ENCODE measurements around the gene SPATA31E1. TPM values are rescaled to one million over a fixed set of nuclear protein-coding genes. Genes with fewer than 3 reads are reported as not detected.
A peak's percentile ranks its signal among the peaks of the same experiment; 100 is the strongest.
"Not testable (repeated sequence)": the region's sequence is repeated elsewhere in the genome, so short reads cannot be mapped to it uniquely, and the experiment has no call there.

The SPATA31E1 gene
- total RNA-seq, 1 donor from 2014 or later: not detected

DNA sequence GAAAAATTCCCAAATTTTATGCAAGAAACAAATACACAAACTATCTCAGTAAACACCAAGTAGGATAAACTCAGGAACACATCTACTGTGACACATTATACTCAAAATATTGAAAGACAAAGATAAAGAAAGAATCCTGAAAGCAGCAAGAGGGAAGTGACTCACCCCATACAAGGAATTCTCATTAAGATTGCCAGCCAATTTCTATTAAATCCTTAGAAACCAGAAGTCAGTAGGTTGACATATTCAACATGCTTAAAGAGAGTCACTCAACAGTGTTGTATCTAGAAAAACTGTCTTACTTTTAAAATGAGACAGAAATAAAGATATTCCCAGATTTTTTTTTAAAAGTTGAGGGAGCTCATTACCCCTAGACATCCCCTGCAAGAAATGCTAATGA lies 15.5 kb downstream of the SPATA31E1 start:
- TF ChIP-seq, protein P1, sequence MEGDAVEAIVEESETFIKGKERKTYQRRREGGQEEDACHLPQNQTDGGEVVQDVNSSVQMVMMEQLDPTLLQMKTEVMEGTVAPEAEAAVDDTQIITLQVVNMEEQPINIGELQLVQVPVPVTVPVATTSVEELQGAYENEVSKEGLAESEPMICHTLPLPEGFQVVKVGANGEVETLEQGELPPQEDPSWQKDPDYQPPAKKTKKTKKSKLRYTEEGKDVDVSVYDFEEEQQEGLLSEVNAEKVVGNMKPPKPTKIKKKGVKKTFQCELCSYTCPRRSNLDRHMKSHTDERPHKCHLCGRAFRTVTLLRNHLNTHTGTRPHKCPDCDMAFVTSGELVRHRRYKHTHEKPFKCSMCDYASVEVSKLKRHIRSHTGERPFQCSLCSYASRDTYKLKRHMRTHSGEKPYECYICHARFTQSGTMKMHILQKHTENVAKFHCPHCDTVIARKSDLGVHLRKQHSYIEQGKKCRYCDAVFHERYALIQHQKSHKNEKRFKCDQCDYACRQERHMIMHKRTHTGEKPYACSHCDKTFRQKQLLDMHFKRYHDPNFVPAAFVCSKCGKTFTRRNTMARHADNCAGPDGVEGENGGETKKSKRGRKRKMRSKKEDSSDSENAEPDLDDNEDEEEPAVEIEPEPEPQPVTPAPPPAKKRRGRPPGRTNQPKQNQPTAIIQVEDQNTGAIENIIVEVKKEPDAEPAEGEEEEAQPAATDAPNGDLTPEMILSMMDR (IDR thresholded peaks at IDR 0.05): no peak
- Histone ChIP-seq H3K36me3 (no peaks in the 10 kb centered on the region), H3K4me3 (no peak overlapping the region), H3K4me1 (no peaks in the 10 kb centered on the region), H3K27ac (no peak overlapping the region), H3K9me3 (peaks cover 0 to 9% of the 10 kb centered on the region in 2 donors), H3K27me3 (no peaks in the 10 kb centered on the region)
- intact Hi-C loops (cut with DNase I): no loop called here
- DNase-seq (ENCODE audit: low spot score in 2 of 2): no peak

DNA sequence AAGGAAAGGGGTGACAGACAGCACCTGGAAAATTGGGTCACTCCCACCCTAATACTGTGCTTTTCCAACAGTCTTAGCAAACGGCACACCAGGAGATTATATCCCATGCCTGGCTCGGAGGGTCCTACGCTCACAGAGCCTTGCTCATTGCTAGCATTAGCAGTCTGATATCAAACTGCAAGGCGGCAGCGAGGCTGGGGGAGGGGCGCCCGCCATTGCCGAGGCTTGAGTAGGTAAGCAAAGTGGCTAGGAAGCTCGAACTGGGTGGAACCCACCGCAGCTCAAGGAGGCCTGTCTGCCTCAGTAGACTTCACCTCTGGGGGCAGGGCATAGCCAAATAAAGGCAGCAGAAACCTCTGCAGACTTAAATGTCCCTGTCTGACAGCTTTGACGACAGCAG lies 19.7 kb downstream of the SPATA31E1 start:
- H3K27me3 ChIP-seq; H3K27ac ChIP-seq; H3K4me3 ChIP-seq; H3K4me1 ChIP-seq; H3K36me3 ChIP-seq; H3K9me3 ChIP-seq; intact Hi-C loops (cut with DNase I); DNase-seq (ENCODE audit: low spot score in 2 of 2): not testable (repeated sequence)

DNA sequence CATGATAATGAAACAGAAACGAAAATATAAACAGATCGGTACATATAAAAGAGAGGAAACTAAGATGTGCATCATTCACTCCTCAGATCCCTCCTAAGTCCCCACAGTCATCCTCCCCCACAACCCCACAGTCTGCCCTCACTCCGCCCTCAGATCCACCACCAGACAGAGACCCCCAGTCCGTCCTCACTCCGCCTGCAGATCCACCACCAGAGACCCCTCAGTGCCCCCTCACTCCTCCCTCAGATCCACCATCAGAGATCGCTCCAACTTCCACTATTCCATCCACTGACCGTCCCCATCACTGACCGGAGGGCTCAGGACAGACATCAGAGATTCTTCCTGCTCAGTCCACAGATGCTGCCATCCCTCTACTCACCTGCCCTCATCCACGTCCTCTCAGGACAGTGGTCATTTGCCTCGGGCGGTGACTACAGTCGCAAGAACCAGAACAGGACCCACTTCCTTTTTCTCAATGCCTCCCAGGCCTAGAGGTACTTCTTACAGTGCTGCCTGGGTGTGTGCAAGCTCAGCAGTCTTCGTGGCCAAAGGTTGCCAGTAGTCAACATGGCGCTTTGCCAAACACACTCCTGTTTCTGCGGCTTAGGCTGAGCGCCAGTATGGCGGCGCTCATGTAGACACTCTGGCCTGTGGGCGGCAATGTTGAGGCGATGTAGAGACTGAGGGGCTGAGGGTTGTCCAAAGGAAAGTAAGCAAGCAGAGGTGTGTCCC lies 26.8 kb downstream of the SPATA31E1 start:
- Histone ChIP-seq H3K4me1 (no peaks in the 10 kb centered on the region), H3K4me3 (no peak overlapping the region), H3K9me3 (no peaks in the 10 kb centered on the region), H3K27ac (no peak overlapping the region), H3K36me3 (no peaks in the 10 kb centered on the region), H3K27me3 (no peaks in the 10 kb centered on the region)
- TF ChIP-seq, protein P1 (IDR thresholded peaks at IDR 0.05): no peak
- DNase-seq (ENCODE audit: low spot score in 2 of 2): peak in 1 of 2 donors; percentile 61
- intact Hi-C loops (cut with DNase I): no loop called here

DNA sequence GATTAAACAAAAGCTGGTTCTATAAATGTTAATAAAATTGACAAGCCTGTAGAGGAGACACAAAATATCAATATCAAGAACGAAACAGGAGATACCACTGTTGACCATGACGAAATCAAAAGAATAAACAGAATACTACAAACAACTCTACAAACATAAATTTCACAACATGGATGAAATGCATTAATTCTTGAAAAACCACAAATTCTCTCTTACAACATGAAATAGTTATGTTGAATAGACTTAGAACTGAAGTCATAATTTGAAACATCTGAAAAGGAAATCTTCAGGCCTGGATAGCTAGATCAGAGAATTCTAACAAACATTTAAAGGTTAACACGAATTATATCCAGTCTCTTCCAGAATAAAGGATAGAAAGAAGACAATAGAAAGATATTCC lies 28.1 kb downstream of the SPATA31E1 start:
- DNase-seq (ENCODE audit: low spot score in 2 of 2): no peak
- intact Hi-C loops (cut with DNase I): no loop called here
- Histone ChIP-seq H3K4me3 (no peak overlapping the region), H3K4me1 (no peaks in the 10 kb centered on the region), H3K36me3 (no peaks in the 10 kb centered on the region), H3K27me3 (no peaks in the 10 kb centered on the region), H3K27ac (no peak overlapping the region), H3K9me3 (no peaks in the 10 kb centered on the region)
- TF ChIP-seq, protein P1 (IDR thresholded peaks at IDR 0.05): no peak

DNA sequence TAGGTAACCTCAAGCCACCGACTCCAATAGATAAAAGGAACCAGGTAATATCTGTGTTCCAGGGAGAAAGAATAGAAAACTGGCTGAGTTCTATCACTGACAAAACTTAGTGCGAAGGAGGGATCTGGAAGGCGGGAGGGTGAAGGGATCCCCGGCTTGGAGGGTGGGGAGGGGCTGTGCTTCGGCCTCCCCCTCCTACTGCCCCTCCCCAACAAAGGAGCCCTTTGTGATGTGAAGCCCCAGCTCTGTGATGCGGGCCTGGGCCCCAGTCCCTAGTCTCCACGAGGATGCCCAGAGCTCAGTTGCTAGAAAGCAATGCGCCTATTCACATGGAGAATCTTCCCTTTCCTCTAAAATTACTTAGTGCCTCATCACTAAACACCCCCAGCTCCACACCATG lies 35.0 kb downstream of the SPATA31E1 start, which contains the start of gene SPATA31C1:
TSS of gene SPATA31C1 (plus strand) at position 301 of the 400 bp plus-strand sequence.
- intact Hi-C loops (cut with DNase I); H3K27me3 ChIP-seq; H3K4me1 ChIP-seq; DNase-seq (ENCODE audit: low spot score in 2 of 2); H3K9me3 ChIP-seq; H3K27ac ChIP-seq; H3K4me3 ChIP-seq; H3K36me3 ChIP-seq: not testable (repeated sequence)

DNA sequence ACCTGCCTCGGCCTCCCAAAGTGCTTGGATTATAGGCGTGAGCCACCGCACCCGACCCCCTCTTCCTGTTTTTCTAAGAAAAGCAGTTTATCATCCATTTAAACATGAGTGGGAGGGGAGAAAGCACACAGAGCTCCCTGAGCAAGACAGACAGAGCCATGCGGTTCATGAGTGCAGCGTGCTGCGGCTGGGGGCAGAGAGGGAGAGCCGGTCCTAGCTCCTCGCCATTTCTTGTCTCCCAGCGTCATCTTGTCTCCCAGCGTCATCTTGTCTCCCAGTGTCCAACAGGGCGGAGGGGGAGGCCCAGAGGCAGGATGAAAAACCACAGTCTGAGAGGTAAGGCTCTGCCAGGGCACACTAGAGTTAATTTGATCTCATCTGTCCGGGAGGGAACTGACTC lies 36.3 kb downstream of the SPATA31E1 start:
- intact Hi-C loops (cut with DNase I); H3K9me3 ChIP-seq; H3K36me3 ChIP-seq; DNase-seq (ENCODE audit: low spot score in 2 of 2); H3K27ac ChIP-seq; H3K27me3 ChIP-seq; H3K4me1 ChIP-seq; H3K4me3 ChIP-seq: not testable (repeated sequence)

DNA sequence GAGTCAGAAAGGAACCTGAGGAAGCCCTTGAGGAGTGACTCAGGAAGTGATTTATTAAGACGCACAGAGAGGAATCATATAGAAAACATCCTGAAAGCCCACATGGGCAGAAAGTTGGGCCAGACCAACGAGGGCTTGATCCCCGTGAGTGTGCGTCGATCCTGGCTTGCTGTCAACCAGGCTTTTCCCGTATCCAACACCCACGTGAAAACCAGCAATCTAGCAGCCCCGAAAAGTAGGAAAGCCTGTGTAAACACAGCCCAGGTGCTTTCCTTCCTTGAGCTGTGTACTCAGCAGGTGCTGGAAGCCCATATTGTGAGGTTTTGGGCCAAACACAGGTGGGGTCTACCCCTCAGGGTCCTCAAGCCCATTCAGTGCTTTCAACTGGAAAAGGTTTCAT lies 38.9 kb downstream of the SPATA31E1 start:
- H3K27me3 ChIP-seq; DNase-seq (ENCODE audit: low spot score in 2 of 2); H3K4me3 ChIP-seq; H3K27ac ChIP-seq; intact Hi-C loops (cut with DNase I); H3K9me3 ChIP-seq; H3K36me3 ChIP-seq; H3K4me1 ChIP-seq: not testable (repeated sequence)

DNA sequence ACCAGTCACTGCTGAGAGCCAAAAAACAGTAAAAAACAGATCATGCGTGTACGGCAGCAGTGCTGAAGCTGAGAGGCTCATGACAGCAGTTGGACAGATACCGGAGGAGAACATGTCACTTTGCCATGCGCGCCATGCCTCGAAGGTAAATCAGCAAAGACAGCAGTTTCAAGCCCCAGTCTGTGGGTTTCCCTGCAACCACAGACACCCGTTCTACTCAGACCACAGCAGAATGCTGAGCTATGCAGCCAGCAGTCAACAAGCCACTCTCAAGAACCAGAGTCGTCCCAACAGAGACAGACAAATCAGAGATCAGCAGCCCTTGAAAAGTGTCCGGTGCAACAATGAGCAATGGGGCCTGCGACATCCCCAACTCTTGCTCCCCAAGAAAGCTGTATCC lies 40.3 kb downstream of the SPATA31E1 start:
- H3K4me3 ChIP-seq; intact Hi-C loops (cut with DNase I); H3K27me3 ChIP-seq; H3K4me1 ChIP-seq; H3K27ac ChIP-seq; H3K36me3 ChIP-seq; H3K9me3 ChIP-seq: not testable (repeated sequence)
- DNase-seq (ENCODE audit: low spot score in 2 of 2): peak in 1 of 2 donors; percentile 31

DNA sequence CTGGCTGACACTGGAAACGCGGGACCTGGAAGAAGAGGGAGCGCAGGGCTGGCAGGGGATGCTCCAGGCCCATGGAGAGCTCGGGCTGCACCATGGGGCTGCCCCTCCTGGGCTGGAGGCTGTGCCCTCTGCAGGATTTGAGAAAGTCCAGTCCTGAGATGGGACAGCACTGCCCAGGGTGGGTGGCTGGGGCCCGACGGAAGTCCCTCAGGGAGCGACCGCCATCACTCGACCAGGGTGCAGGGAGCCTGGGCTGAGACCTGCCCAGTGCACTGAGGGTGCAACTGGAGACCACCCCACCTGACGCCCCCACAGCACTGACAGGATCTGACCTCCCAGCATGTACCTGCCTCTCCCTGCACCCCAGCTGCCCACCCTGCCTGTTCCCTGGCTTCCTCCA lies 42.2 kb downstream of the SPATA31E1 start:
- intact Hi-C loops (cut with DNase I); H3K27me3 ChIP-seq; H3K4me1 ChIP-seq; H3K27ac ChIP-seq; H3K4me3 ChIP-seq; H3K9me3 ChIP-seq; H3K36me3 ChIP-seq: not testable (repeated sequence)
- DNase-seq (ENCODE audit: low spot score in 2 of 2): peak in 1 of 2 donors; percentile 50

DNA sequence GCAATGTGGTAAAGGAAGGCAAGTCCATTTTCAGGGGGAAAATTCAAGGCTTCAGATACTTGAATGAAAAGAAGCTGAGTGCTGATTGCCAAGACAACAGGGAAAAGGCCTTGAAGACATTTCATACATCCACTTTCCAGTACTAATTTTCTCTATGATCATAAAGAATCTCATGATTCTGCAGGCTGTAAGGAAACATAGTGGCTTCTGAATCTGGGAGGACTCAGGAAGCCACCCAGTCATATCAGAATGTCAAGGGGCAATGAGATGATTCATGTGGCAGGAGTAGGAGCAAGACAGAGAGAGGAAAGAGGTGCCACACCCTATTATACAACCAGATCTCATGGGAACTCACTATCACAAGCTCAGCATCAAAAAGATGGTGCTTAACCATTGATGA lies 46.5 kb downstream of the SPATA31E1 start:
- H3K36me3 ChIP-seq; H3K27ac ChIP-seq; intact Hi-C loops (cut with DNase I); H3K27me3 ChIP-seq; H3K4me1 ChIP-seq; DNase-seq (ENCODE audit: low spot score in 2 of 2); H3K9me3 ChIP-seq; H3K4me3 ChIP-seq: not testable (repeated sequence)

DNA sequence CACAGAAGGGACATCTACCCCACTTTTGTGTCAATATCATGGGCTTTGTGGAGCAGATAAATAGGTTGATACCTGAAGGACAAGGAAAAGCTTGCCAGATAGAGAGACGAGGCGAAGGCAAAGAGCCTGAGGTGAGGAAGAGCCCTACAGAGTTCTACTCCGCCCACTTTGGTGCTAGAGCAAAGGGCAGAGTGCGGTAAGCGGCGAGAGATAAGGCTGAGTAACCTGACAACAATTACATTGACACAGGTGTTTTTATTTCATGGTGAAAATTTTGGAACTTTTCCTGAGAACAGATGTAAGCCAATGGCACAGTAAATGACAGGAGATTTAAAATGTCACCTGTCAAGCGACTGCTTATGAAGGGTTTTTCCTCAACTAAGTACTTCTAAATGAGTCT lies 51.8 kb downstream of the SPATA31E1 start:
- H3K4me3 ChIP-seq; H3K9me3 ChIP-seq; intact Hi-C loops (cut with DNase I); H3K27me3 ChIP-seq; DNase-seq (ENCODE audit: low spot score in 2 of 2); H3K4me1 ChIP-seq; H3K27ac ChIP-seq; H3K36me3 ChIP-seq: not testable (repeated sequence)

DNA sequence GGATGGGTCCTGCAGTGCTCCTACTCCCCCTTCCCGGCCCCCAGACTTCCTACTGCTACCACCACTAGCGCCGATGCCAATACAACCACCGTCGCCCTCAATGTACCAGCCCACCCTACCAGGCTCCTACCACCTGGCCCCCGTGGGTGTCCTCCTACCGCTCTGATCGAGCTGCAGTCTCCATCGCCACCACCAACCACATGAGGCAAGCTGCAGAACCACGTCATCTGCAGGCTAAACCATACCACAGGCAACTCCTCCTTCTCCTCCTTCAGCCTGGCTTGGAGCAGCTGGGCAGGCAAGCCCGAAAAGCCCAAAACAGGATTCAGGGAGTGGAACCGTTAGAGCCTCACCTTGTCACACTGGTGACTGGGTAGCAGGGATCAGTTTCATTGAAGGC lies 54.7 kb downstream of the SPATA31E1 start:
- H3K27ac ChIP-seq; H3K4me1 ChIP-seq; DNase-seq (ENCODE audit: low spot score in 2 of 2); H3K4me3 ChIP-seq; H3K27me3 ChIP-seq; H3K36me3 ChIP-seq; intact Hi-C loops (cut with DNase I); H3K9me3 ChIP-seq: not testable (repeated sequence)
